Osteocyte (in vitro differentiated cells): Measurements from ENCODE around the gene TGFBR1. TPM values are rescaled to one million over a fixed set of nuclear protein-coding genes. Genes with fewer than 3 reads are reported as not detected.

ENCODE experiments used
- DNase-seq: peaks from one replicate; pipeline ENCODE4 v3.0.0; 2021; ENCODE audit warnings: mixed read lengths; ENCODE audit not compliant: unreplicated experiment; ENCODE audit errors: extremely low spot score
- H3K27ac Mint-ChIP-seq: one replicate; pipeline ENCODE4 v1.8.0; 2021; ENCODE audit warnings: mild to moderate bottlenecking, mixed read lengths; ENCODE audit not compliant: unreplicated experiment
- H3K27me3 Mint-ChIP-seq: one replicate; pipeline ENCODE4 v1.8.0; 2021; ENCODE audit warnings: mixed read lengths; ENCODE audit not compliant: unreplicated experiment
- H3K36me3 Mint-ChIP-seq: one replicate; pipeline ENCODE4 v1.8.0; 2021; ENCODE audit warnings: mixed read lengths; ENCODE audit not compliant: unreplicated experiment
- H3K4me1 Mint-ChIP-seq: one replicate; pipeline ENCODE4 v1.8.0; 2021; ENCODE audit warnings: mixed read lengths; ENCODE audit not compliant: unreplicated experiment
- H3K4me3 Mint-ChIP-seq: one replicate; pipeline ENCODE4 v1.8.0; 2021; ENCODE audit warnings: mild to moderate bottlenecking, moderate library complexity, mixed read lengths; ENCODE audit not compliant: unreplicated experiment
- H3K9me3 Mint-ChIP-seq: one replicate; pipeline ENCODE4 v1.8.0; 2021; ENCODE audit warnings: mixed read lengths; ENCODE audit not compliant: unreplicated experiment
- CTCF ChIP-seq: fragments of 200-600 bp; sonication (generic); IDR thresholded peaks from 2 replicates; pipeline ENCODE4 v1.5.0; 2021; ENCODE audit warnings: antibody characterized with exemption, mild to moderate bottlenecking, moderate library complexity
- total RNA-seq: library from RNA; stranded (reverse); gene quantifications from 2 replicates; pipeline ENCODE4 v1.2.1, GENCODE V29; 2021

The TGFBR1 gene
- total RNA-seq, 1 donor from 2014 or later, result 56.7 TPM

GRCh38 chr9:99125446-99125845 lies 20.5 kb downstream of the TGFBR1 start:
- no peaks in the 10 kb centered on the region for H3K36me3 Mint-ChIP-seq
- H3K4me1 Mint-ChIP-seq, result peaks cover 22% of the 10 kb centered on the region
- no peak for DNase-seq
- no peak overlapping the region for H3K27ac Mint-ChIP-seq
- TF ChIP-seq CTCF, result no peak
- H3K4me3 Mint-ChIP-seq, result no peak overlapping the region
- H3K27me3 Mint-ChIP-seq, result no peaks in the 10 kb centered on the region
- H3K9me3 Mint-ChIP-seq, result no peaks in the 10 kb centered on the region

GRCh38 chr9:99126312-99126711 lies 21.4 kb downstream of the TGFBR1 start:
- H3K4me3 Mint-ChIP-seq, result no peak overlapping the region
- no peak for DNase-seq
- H3K4me1 Mint-ChIP-seq, result peaks cover 16% of the 10 kb centered on the region
- peaks cover 2% of the 10 kb centered on the region for H3K36me3 Mint-ChIP-seq
- H3K27ac Mint-ChIP-seq, result no peak overlapping the region
- H3K9me3 Mint-ChIP-seq, result no peaks in the 10 kb centered on the region
- H3K27me3 Mint-ChIP-seq, result no peaks in the 10 kb centered on the region
- no peak for TF ChIP-seq CTCF

GRCh38 chr9:99127356-99128132 lies 22.6 kb downstream of the TGFBR1 start:
- no peak for DNase-seq
- H3K36me3 Mint-ChIP-seq, result peaks cover 2% of the 10 kb centered on the region
- no peaks in the 10 kb centered on the region for H3K27me3 Mint-ChIP-seq
- no peak overlapping the region for H3K27ac Mint-ChIP-seq
- TF ChIP-seq CTCF, result no peak
- H3K4me1 Mint-ChIP-seq, result peaks cover 16% of the 10 kb centered on the region
- H3K9me3 Mint-ChIP-seq, result no peaks in the 10 kb centered on the region
- no peak overlapping the region for H3K4me3 Mint-ChIP-seq

GRCh38 chr9:99128133-99128406 lies 23.2 kb downstream of the TGFBR1 start:
- no peak for TF ChIP-seq CTCF
- DNase-seq, result no peak
- no peaks in the 10 kb centered on the region for H3K9me3 Mint-ChIP-seq
- H3K27me3 Mint-ChIP-seq, result no peaks in the 10 kb centered on the region
- H3K4me3 Mint-ChIP-seq, result no peak overlapping the region
- H3K36me3 Mint-ChIP-seq, result peaks cover 2% of the 10 kb centered on the region
- H3K27ac Mint-ChIP-seq, result no peak overlapping the region
- peaks cover 16% of the 10 kb centered on the region for H3K4me1 Mint-ChIP-seq

- Mint-ChIP-seq H3K4me1 (peaks cover 16% of the 10 kb centered on the region), H3K36me3 (peaks cover 2% of the 10 kb centered on the region), H3K27ac (no peak overlapping the region), H3K4me3 (no peak overlapping the region), H3K9me3 (no peaks in the 10 kb centered on the region), H3K27me3 (no peaks in the 10 kb centered on the region)
- DNase-seq, result no peak
- TF ChIP-seq CTCF, result no peak
Measured at GRCh38 chr9:99129091-99129490, 24.2 kb downstream of the TGFBR1 start.
